ENCODE measurements around the gene ANAPC13.

DNA sequence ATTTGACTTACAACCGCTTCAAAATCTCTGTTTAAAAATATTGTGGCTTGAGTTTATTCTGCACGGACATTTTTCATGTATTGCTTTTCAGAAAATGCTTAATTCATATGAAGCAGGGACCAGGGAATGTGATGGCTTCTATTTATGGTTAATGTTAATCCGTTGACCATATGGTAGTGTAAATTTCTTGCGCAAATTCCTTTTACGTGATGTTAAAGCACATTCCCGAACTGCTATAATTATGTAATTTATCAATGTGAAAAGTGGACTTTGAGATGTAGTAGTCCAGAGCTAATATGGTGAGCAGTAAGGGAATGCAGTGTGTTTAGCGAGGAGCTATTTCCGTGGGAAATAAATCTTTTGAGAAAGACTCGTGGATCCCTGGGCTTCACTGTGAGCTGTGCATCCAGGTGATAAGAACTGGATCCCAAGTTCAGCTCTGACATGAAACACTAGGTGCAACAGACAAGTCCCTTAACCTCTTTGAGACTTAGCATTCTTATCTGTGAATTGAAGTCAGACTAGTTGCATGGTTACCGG is 27.3 kb downstream of the ANAPC13 start:
- TF ChIP-seq CTCF (IDR thresholded peaks at IDR 0.05): no peak
- TF ChIP-seq TCF7L2 (IDR thresholded peaks at IDR 0.05; ENCODE audit: low read depth, low read length): no peak
- no peak for TF ChIP-seq POLR2AphosphoS5 (IDR thresholded peaks at IDR 0.05; ENCODE audit: low read depth, low read length)
